Heart right ventricle (tissue), 16 donors: Measurements from ENCODE around the gene ATP2B3. TPM values are rescaled to one million over a fixed set of nuclear protein-coding genes. Genes with fewer than 3 reads are reported as not detected.

ENCODE experiments used
- ATAC-seq, 8 donors: fragments of 200-7000 bp; cut with Tn5 transposase; one replicate each; pipeline ENCODE4 v1.9.1; 2020; ENCODE audit warnings: mild to moderate bottlenecking in 8 of 8, moderate library complexity in 8 of 8, moderate number of reproducible peaks in 1 of 8
- DNase-seq, 2 donors: peaks; one replicate each; pipeline ENCODE4 v3.0.0-alpha.2; 2020
- H3K27ac ChIP-seq, 10 donors: fragments of 200-600 bp; sonication (generic) in 2 of 10; one replicate each; pipeline versions ENCODE4 v1.5.0 to v1.8.0; 2020 to 2022; ENCODE audit warnings: mild to moderate bottlenecking in 3 of 10
- H3K27me3 ChIP-seq, 7 donors: fragments of 200-600 bp; one replicate each; pipeline ENCODE4 v1.8.0; 2021 to 2022; ENCODE audit warnings: mild to moderate bottlenecking in 2 of 7
- H3K36me3 ChIP-seq, 9 donors: fragments of 200-600 bp; sonication (generic) in 1 of 9; one replicate each; pipeline versions ENCODE4 v1.5.0 to v1.8.0; 2020 to 2022; ENCODE audit warnings: mild to moderate bottlenecking in 2 of 9
- H3K4me1 ChIP-seq, 9 donors: fragments of 200-600 bp; sonication (generic) in 1 of 9; one replicate each; pipeline versions ENCODE4 v1.5.0 to v1.8.0; 2020 to 2022; ENCODE audit warnings: mild to moderate bottlenecking in 4 of 9
- H3K4me3 ChIP-seq, 10 donors: fragments of 200-600 bp; sonication (generic) in 2 of 10; one replicate each; pipeline versions ENCODE4 v1.5.0 to v1.8.0; 2020 to 2022; ENCODE audit warnings: mild to moderate bottlenecking in 7 of 10, moderate library complexity in 2 of 10
- H3K9me3 ChIP-seq, 11 donors: fragments of 200-600 bp in 10 of 11; sonication (generic) in 2 of 11; one replicate each; pipeline versions ENCODE4 v1.5.0 to v1.8.0; 2013 to 2022; ENCODE audit warnings: mild to moderate bottlenecking in 2 of 11, control low read depth in 1 of 11, moderate library complexity in 1 of 11
- CTCF ChIP-seq, 9 donors: fragments of 200-600 bp; sonication (generic) in 2 of 9; IDR thresholded peaks; one replicate each; pipeline versions ENCODE4 v1.5.0 to v1.8.0; 2021 to 2022; ENCODE audit warnings: antibody characterized with exemption in 9 of 9, mild to moderate bottlenecking in 5 of 9, moderate library complexity in 1 of 9
- WGBS, 2 donors: extraction: QIAGEN DNeasy Blood & Tissue Kit; methylation state at CpG; one replicate each; pipeline ENCODE4 v1.1.7; 2013; ENCODE audit warnings: inconsistent platforms in 1 of 2; 5-methylcytosine and 5-hydroxymethylcytosine counted together
- intact Hi-C, 10 donors: fragments of 100-400 bp; cut with DNase I; formaldehyde crosslinking; loops; one replicate each; pipeline versions ENCODE4 v1.11.1 to v1.14.2; 2022
- polyA plus RNA-seq, 2 donors: library from polyadenylated mRNA; stranded (reverse); fragments of 200-250 nt; gene quantifications; one replicate each; pipeline ENCODE4 v1.2.3, GENCODE V29; 2013
- total RNA-seq, 10 donors: library from RNA; stranded (reverse); fragmentation: NEBNext Ultra II Directional in 3 of 10; extraction: Animal tissue kit (Norgen Biotek cat#: 25700) in 3 of 10; gene quantifications; one replicate each; pipeline versions ENCODE4 v1.2.1 to v1.2.4, GENCODE V29; 2021 to 2023
- donor health status: Arrhythmogenic right ventricular cardiomyopathy.
- donor health status: ischemic (EF 13 %, LVEDD 7.1; RV severe dilation, severe dysfunction).
- donor health status: healthy with polysubstance abuse.
- donor health status: DM: no; HTN: yes; CAD: no.
- donor health status: DM: no; HTN: no; CAD: no.
- donor health status: ischemic (EF 25% LVEDD 6.9; RV normal size, moderate dysfunction).
- donor health status: ischemic (EF 25% LVEDD 5.7; RV mildly dilated, moderate dysfunction).
- donor health status: healthy.
- donor health status: DM: yes; HTN: yes; CAD: no.
- donor health status: Ischemic cardiomyopathy.
- donor health status: ischemic (EF 35%, LVEDD 5.7; RV mildly dilated, moderate dysfunction).
- donor health status: nonischemic (EF 11% LVEDD 7.7; RV severe dilation, severe dysfunction).
- donor health status: DM: yes; HTN: yes; CAD: no.
- donor health status: PGD.
- donor health status: ischemic (EF 29% LVEDD 5.4; RV normal size, mild dysfunction).
- donor health status: nonischemic (EF 23%, LVEDD 6.1; RV moderate dilation, normal function).

Gene ATP2B3
- total and polyA plus RNA-seq, 12 donors, result not detected

GRCh38 chrX:153492543-153492942, 24.9 kb upstream of the ATP2B3 start:
- H3K36me3 ChIP-seq, result no peaks in the 10 kb centered on the region
- peaks cover 0 to 18% (median 0%) of the 10 kb centered on the region in 7 donors for H3K27me3 ChIP-seq
- no peak overlapping the region for H3K4me3 ChIP-seq
- intact Hi-C loops, result no loop called here
- no peak for ATAC-seq
- WGBS, 2 donors, result 72 to 78% methylated on average over 10 to 11 of the region's 12 CpGs
- no peak for TF ChIP-seq CTCF (IDR thresholded peaks at IDR 0.05)
- H3K27ac ChIP-seq, result peak overlapping the region in 1 of 10 donors; percentile 65
- DNase-seq, result no peak
- H3K9me3 ChIP-seq, result no peaks in the 10 kb centered on the region
- H3K4me1 ChIP-seq, result peaks cover 0 to 38% (median 12%) of the 10 kb centered on the region in 9 donors

- Histone ChIP-seq H3K9me3 (no peaks in the 10 kb centered on the region), H3K4me1 (peaks cover 0 to 33% (median 7%) of the 10 kb centered on the region in 9 donors), H3K4me3 (no peak overlapping the region), H3K36me3 (no peaks in the 10 kb centered on the region), H3K27me3 (peaks cover 0 to 18% (median 0%) of the 10 kb centered on the region in 7 donors), H3K27ac (peak overlapping the region in 2 of 10 donors; percentile 70 to 81)
- no peak for TF ChIP-seq CTCF (IDR thresholded peaks at IDR 0.05)
- intact Hi-C loops, result no loop called here
- ATAC-seq (no peak), DNase-seq (no peak)
- 89 to 93% methylated on average over 11 of the region's 11 CpGs for WGBS, 2 donors
Measured at GRCh38 chrX:153493085-153493484, 24.4 kb upstream of the ATP2B3 start.

GRCh38 chrX:153494061-153494460, 23.4 kb upstream of the ATP2B3 start:
- peak in 2 of 8 donors; percentile 5 to 18 for ATAC-seq
- intact Hi-C loops, result loop anchor here in 3 of 10 donors (2.0 kb wide), 2 partner anchors 17 to 23 kb away; partner anchors contain the start of gene HAUS7 (in 2 of the 3)
- peaks cover 0 to 18% (median 0%) of the 10 kb centered on the region in 7 donors for H3K27me3 ChIP-seq
- H3K9me3 ChIP-seq, result no peaks in the 10 kb centered on the region
- H3K36me3 ChIP-seq, result no peaks in the 10 kb centered on the region
- peak overlapping the region in 5 of 10 donors; percentile 50 to 58 (median 55) for H3K4me3 ChIP-seq
- 69 to 75% methylated on average over 12 of the region's 12 CpGs for WGBS, 2 donors
- no peak for DNase-seq
- peak overlapping the region in 8 of 10 donors; percentile 13 to 81 (median 74) for H3K27ac ChIP-seq
- no peak for TF ChIP-seq CTCF (IDR thresholded peaks at IDR 0.05)
- peaks cover 0 to 23% (median 5%) of the 10 kb centered on the region in 9 donors for H3K4me1 ChIP-seq

- Histone ChIP-seq H3K36me3 (no peaks in the 10 kb centered on the region), H3K4me3 (peak within 1 kb of the TSS; percentile 10 to 58 (median 50)), H3K4me1 (peaks cover 0 to 21% (median 5%) of the 10 kb centered on the region in 9 donors), H3K27me3 (peaks cover 0 to 18% (median 0%) of the 10 kb centered on the region in 7 donors), H3K9me3 (no peaks in the 10 kb centered on the region), H3K27ac (peak within 1 kb of the TSS in 9 of 10 donors; percentile 52 to 81 (median 71))
- ATAC-seq (peak; percentile 31 to 71 (median 64)), DNase-seq (peak; percentile 47 to 59)
- WGBS, 2 donors, result 10 to 11% methylated on average over 5 to 37 of the region's 41 CpGs
- intact Hi-C loops, result loop anchor here in 3 of 10 donors (2.0 kb wide), 2 partner anchors 18 to 24 kb away; partner anchors contain the start of gene HAUS7 (in 2 of the 3)
- TF ChIP-seq CTCF (IDR thresholded peaks at IDR 0.05), result peak in 7 of 9 donors; percentile 8 to 58 (median 41)
Measured at GRCh38 chrX:153494541-153495361, 22.7 kb upstream of the ATP2B3 start, which contains the start of gene BGN. Gene BGN (plus strand): TSS chrX:153494980. CDS start chrX:153504632, 9,652 bp downstream.
